Anterior cingulate cortex (tissue), 58 donors: ENCODE results near the gene TOP3B.

Experiments
- DNase-seq, 58 donors: peaks; one replicate each; lab custom pipeline; 2025; lab: John Stamatoyannopoulos, UW

TOP3B gene

DNA sequence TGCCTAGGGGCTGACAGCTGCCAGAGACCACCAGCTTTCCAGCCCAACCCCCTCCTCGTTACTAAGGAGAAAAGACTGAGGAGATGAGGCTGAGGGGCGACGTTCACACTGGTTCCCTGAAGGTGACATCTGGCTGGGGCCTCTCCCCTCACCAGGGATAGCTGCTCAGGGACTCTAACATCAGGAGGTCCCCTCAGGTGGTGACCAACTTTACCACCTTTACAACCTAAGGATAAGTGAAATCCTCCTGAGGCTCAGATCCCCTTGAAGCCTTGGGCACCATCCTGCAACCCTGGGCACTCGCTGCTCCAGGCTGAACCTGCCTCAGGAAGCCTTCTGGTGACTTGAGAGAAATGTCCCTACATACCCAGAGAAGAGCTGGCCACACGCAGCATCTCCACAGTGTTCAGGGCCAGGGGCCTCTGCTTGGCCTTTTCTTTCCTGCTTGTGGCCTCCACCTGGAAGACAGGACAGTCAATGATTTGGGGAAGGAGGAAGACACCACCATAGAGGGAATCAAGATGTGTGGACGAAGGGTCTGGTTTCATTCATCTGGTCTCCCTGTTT lies 17.6 kb downstream of the TOP3B start:
- no peak for DNase-seq

GRCh38 chr22:21964234-21964633 lies 18.4 kb downstream of the TOP3B start:
- no peak for DNase-seq

GRCh38 chr22:21963790-21964211 lies 18.8 kb downstream of the TOP3B start:
- no peak for DNase-seq

GRCh38 chr22:21963286-21963685 lies 19.3 kb downstream of the TOP3B start:
- DNase-seq = no peak

DNA sequence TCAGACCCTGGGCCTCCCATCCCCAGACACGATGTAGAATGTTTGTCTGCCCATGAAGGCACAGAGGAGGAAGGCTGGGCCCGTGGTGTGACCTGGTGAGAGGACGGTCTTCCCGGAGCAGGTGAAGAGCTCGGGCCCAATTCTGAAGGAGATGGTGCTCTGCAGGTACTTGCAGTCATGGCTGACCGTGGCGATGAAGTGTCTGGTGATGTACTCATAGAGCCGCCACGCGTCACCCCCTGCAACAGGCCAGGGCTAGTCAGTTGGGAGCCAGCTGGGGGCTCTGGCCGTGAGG lies 20.0 kb downstream of the TOP3B start:
- no peak for DNase-seq

GRCh38 chr22:21961886-21962654 lies 20.5 kb downstream of the TOP3B start:
- DNase-seq = no peak

DNA sequence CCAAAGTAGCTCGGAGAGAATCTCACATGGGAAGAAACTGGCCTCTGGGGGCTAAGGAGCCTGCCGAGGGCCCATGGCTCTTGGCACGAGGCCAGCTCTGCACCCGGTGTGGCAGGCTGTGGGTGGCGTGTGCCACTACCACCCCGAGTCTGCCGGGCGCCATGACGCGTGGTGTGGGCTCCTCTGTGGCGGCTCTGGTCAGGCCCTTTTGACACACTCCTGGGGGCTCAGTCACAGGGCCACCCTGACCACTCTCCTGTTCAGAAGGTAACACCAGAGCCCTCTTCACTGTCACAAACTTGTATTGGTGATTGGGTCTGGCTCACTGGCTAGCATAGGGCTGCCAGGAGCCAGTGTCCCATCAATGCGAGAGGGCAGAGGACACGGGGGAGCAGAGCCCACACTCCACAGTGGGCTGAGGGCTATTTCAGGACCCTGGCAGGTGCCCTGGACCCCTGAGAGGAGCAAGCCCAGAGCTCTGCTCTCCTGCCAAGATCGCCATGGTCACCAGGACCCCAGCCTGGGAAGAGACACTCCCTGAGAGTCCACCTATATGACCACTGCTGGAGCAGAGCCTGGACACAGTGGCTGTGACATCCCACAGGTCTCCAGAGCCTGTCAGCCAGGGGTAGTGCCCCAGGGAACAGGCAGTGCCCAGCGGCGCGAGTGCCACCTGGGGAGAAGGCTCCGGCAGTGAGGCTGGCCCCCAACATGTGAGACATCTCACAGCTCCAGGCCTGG lies 21.3 kb downstream of the TOP3B start:
- no peak for DNase-seq

DNA sequence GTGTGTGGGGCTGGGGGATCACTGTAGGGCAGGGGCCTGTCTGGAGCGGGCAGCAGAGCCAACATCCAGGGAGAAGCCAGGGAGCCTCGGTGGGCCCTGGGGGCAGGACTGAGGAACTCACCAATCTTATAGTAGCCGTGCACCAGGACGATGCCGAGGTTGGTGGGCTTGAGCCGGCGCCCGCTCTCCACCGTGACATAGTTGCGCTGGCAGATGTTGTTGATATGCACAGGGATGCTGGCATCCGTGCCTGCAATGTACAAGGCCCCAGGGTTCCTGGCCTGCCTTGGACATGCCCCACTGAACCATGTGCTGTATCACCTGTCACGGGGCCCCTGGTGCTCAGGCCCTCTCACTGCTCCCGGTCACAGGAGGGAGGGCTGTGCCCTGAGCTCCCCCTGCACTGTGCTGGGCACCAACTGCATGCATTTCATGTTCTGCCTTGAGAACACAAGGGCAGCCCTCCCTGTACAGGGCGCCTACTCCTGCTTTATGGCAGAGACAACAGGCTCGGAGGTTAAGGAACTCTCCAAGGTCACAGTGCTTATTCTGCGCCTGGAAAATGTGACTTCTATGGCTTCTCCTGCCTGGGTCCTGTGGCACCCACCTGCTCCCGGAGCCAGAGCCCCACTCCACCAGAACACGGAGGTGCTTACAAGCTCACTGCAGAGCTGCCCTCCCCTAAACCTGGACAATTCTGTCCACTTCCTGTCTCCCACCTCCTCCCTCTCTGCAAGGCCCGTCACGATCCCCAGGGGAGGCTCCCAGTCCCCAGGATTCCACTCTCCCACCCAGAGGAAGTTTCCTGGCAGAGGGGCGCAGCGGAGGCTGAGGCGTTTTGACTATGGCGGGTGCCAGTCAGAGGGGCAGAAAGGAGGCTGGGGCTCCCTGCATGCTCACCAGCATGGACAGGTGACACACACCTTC lies 22.1 kb downstream of the TOP3B start:
- no peak for DNase-seq

DNA sequence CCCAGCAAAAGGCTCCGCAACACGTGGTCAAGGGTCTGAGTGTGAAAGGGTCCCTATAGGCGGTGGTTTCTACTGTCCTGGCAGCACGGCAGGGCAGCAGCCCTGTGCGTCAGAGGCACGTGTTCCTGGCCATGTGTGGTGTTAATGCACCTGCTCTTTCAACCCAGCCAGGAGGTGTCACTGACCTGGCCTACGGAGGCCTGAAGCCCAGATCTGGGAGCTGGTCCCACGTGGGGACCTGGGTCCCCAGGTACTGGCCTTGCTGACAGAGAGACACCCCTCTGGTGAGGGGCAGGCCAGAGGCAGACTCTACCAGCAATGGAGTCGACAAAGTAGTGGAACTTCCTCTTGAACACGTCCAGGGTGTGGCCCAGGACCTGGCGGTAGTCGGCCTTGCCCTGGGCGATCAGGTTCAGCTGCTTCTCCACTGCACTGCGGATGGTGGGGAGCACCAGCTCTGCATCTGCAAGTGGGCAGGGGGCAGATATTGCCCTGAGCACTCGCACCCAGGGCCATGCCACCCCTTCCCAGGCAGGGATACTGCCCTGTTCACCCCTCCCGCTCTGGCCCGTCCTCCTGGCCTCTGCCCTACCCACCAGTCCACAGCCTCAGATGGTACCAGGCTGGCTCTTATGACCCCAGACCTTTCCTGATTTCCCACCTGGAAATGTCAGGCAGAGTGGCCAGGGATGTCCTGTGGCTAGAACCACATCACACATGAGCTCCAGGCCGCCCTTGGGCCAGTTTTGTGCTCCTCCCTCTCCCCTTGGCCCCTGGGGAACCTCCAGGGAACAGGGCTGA lies 23.1 kb downstream of the TOP3B start:
- DNase-seq = no peak

- no peak for DNase-seq
Measured at GRCh38 chr22:21958360-21959273, 24.0 kb downstream of the TOP3B start.

- DNase-seq = peak in 56 of 58 donors; percentile 23 to 86 (median 74)
Measured at GRCh38 chr22:21952586-21953571, 29.7 kb downstream of the TOP3B start, which contains the start of gene PPM1F. Gene PPM1F, minus strand, starts transcription at chr22:21952848. Its CDS starts 6,800 bp downstream, at chr22:21946048.

- DNase-seq = peak in 13 of 58 donors; percentile 13 to 45 (median 18)
Measured at GRCh38 chr22:21951931-21952465, 30.6 kb downstream of the TOP3B start.

GRCh38 chr22:21951062-21951461 lies 31.5 kb downstream of the TOP3B start:
- DNase-seq = no peak

- DNase-seq = no peak
Measured at GRCh38 chr22:21949948-21950347, 32.6 kb downstream of the TOP3B start.

- no peak for DNase-seq
Measured at GRCh38 chr22:21949569-21949918, 33.0 kb downstream of the TOP3B start.

- DNase-seq = no peak
Measured at GRCh38 chr22:21948824-21949568, 33.6 kb downstream of the TOP3B start.
